Measurements from ENCODE around the gene ETV1.

GRCh38 chr7:13844954-13845353, 144.5 kb downstream of the ETV1 start:
- TF ChIP-seq CTCF (conservative IDR thresholded peaks at IDR 0.05) = no peak
- no peak for TF ChIP-seq ZFX (IDR thresholded peaks at IDR 0.05)
